HG03139 (cell line): ENCODE measurements around the gene UNC45A.

ENCODE experiments used
- ATAC-seq: cut with Tn5 transposase; IDR thresholded peaks from one replicate; pipeline ENCODE4 v1.9.1; 2021; ENCODE audit not compliant: unreplicated experiment

Gene UNC45A

GRCh38 chr15:90994417-90995311, 59.6 kb downstream of the UNC45A start, which contains the start of gene PRC1:
Gene PRC1, minus strand, starts transcription at chr15:90994535. Its CDS starts 118 bp downstream, at chr15:90994417.
- ATAC-seq = peak; percentile 94

- ATAC-seq = no peak
Observed at GRCh38 chr15:90998737-90999136, 63.7 kb downstream of the UNC45A start.

GRCh38 chr15:91001209-91001608, 66.1 kb downstream of the UNC45A start:
- no peak for ATAC-seq
